Colonic mucosa (tissue), 4 donors: ENCODE data around the gene MMP2. TPM values are rescaled to one million over a fixed set of nuclear protein-coding genes. Genes with fewer than 3 reads are reported as not detected.
A peak's percentile ranks its signal among the peaks of the same experiment; 100 is the strongest.

Experiments
- DNase-seq: peaks from one replicate; pipeline ENCODE4 v3.0.0-alpha.2; 2020
- H3K27ac ChIP-seq: fragments of 200-600 bp; one replicate; pipeline ENCODE4 v1.8.0; 2021
- H3K27me3 ChIP-seq: fragments of 200-600 bp; one replicate; pipeline ENCODE4 v1.8.0; 2021
- H3K36me3 ChIP-seq: fragments of 200-600 bp; one replicate; pipeline ENCODE4 v1.8.0; 2021
- H3K4me1 ChIP-seq: fragments of 200-600 bp; one replicate; pipeline ENCODE4 v1.8.0; 2021; ENCODE audit warnings: mild to moderate bottlenecking
- H3K4me3 ChIP-seq: fragments of 200-600 bp; one replicate; pipeline ENCODE4 v1.8.0; 2021
- H3K9ac ChIP-seq, 2 donors: one replicate each; pipeline ENCODE4 v1.7.0; 2013; ENCODE audit warnings: control low read depth in 2 of 2, low read depth in 2 of 2, low read length in 2 of 2
- H3K9me3 ChIP-seq: fragments of 200-600 bp; one replicate; pipeline ENCODE4 v1.8.0; 2021
- CTCF ChIP-seq: fragments of 200-600 bp; IDR thresholded peaks from one replicate; pipeline ENCODE4 v1.8.0; 2022; ENCODE audit warnings: antibody characterized with exemption, mild to moderate bottlenecking
- intact Hi-C: fragments of 100-400 bp; cut with DNase I; formaldehyde crosslinking; loops from one replicate; pipeline ENCODE4 v1.14.1; 2022
- total RNA-seq, 2 donors: library from RNA; stranded (reverse); fragmentation: NEBNext Ultra II Directional in 1 of 2; extraction: Animal tissue kit (Norgen Biotek cat#: 25700) in 1 of 2; gene quantifications; one replicate each; pipeline ENCODE4 v1.2.1, GENCODE V29; 2021
- donor health status: healthy.
- donor health status: DM: no; HTN: no; CAD: no.
- donor health status: DM: no; HTN: no; CAD: no.

Gene MMP2
- total RNA-seq, 2 donors from 2014 or later = 32.8 to 101 TPM

- no peak for TF ChIP-seq CTCF
These were observed 34.1 kb upstream of the MMP2 start for GRCh38 chr16:55444754-55445485.

GRCh38 chr16:55447231-55447630 lies 31.8 kb upstream of the MMP2 start:
- Histone ChIP-seq H3K4me3 (no peak overlapping the region), H3K9me3 (no peaks in the 10 kb centered on the region), H3K27ac (no peak overlapping the region), H3K9ac (no peak overlapping the region), H3K27me3 (no peaks in the 10 kb centered on the region), H3K36me3 (no peaks in the 10 kb centered on the region), H3K4me1 (no peaks in the 10 kb centered on the region)
- no peak for DNase-seq
- TF ChIP-seq CTCF = no peak
- intact Hi-C loops = no loop called here

More at GRCh38 chr16:55444754-55445485, 34.1 kb upstream of the MMP2 start:
- Histone ChIP-seq H3K27ac (no peak overlapping the region), H3K9ac (no peak overlapping the region), H3K4me1 (no peaks in the 10 kb centered on the region), H3K36me3 (no peaks in the 10 kb centered on the region), H3K4me3 (no peak overlapping the region), H3K27me3 (no peaks in the 10 kb centered on the region), H3K9me3 (no peaks in the 10 kb centered on the region)
- peak; percentile 23 for DNase-seq
- intact Hi-C loops = no loop called here

GRCh38 chr16:55452996-55453395 lies 26.0 kb upstream of the MMP2 start:
- TF ChIP-seq CTCF = no peak
- DNase-seq = no peak
- H3K9ac ChIP-seq = no peak overlapping the region

GRCh38 chr16:55453909-55454308 lies 25.1 kb upstream of the MMP2 start:
- intact Hi-C loops = no loop called here
- Histone ChIP-seq H3K4me1 (no peaks in the 10 kb centered on the region), H3K9ac (no peak overlapping the region), H3K27me3 (no peaks in the 10 kb centered on the region), H3K9me3 (no peaks in the 10 kb centered on the region), H3K36me3 (no peaks in the 10 kb centered on the region), H3K27ac (no peak overlapping the region), H3K4me3 (no peak overlapping the region)
- DNase-seq = no peak
- TF ChIP-seq CTCF = no peak

More at GRCh38 chr16:55452996-55453395, 26.0 kb upstream of the MMP2 start:
- Histone ChIP-seq H3K27me3 (no peaks in the 10 kb centered on the region), H3K36me3 (no peaks in the 10 kb centered on the region), H3K27ac (no peak overlapping the region), H3K4me3 (no peak overlapping the region), H3K9me3 (no peaks in the 10 kb centered on the region), H3K4me1 (no peaks in the 10 kb centered on the region)
- intact Hi-C loops = no loop called here

GRCh38 chr16:55454861-55455260 lies 24.1 kb upstream of the MMP2 start:
- no peaks in the 10 kb centered on the region for H3K36me3 ChIP-seq
- no peak overlapping the region for H3K9ac ChIP-seq
- DNase-seq = no peak
- intact Hi-C loops = no loop called here
- no peaks in the 10 kb centered on the region for H3K4me1 ChIP-seq
- no peak overlapping the region for H3K27ac ChIP-seq
- no peaks in the 10 kb centered on the region for H3K27me3 ChIP-seq
- H3K9me3 ChIP-seq = no peaks in the 10 kb centered on the region
- H3K4me3 ChIP-seq = no peak overlapping the region
- no peak for TF ChIP-seq CTCF
